BLaER1 treated with 17β-estradiol and CSF1 and Interleukin-3, amounts not matched to agents 10 nM and 100 nM (cell line): ENCODE measurements around the gene KIF25.

Experiments
- H3K27ac ChIP-seq, 11 experiments: shearing (Covaris generic); formaldehyde crosslinking; 2 replicates each; pipeline ENCODE4 v1.8.1; 2022
- H3K27me3 ChIP-seq, 11 experiments: shearing (Covaris generic); formaldehyde crosslinking; 2 replicates each; pipeline ENCODE4 v1.8.1; 2022
- H3K36me3 ChIP-seq, 11 experiments: shearing (Covaris generic); formaldehyde crosslinking; 2 replicates each; pipeline ENCODE4 v1.8.1; 2022
- H3K4me1 ChIP-seq, 10 experiments: shearing (Covaris generic); formaldehyde crosslinking; 2 replicates each; pipeline ENCODE4 v1.8.1; 2022
- H3K4me2 ChIP-seq, 11 experiments: shearing (Covaris generic); formaldehyde crosslinking; 2 replicates each; pipeline ENCODE4 v1.8.1; 2022
- H3K4me3 ChIP-seq, 10 experiments: shearing (Covaris generic); formaldehyde crosslinking; 2 replicates each; pipeline ENCODE4 v1.8.1; 2022
- H3K9ac ChIP-seq, 11 experiments: shearing (Covaris generic); formaldehyde crosslinking; 2 replicates each; pipeline ENCODE4 v1.8.1; 2022
- H3K9me3 ChIP-seq, 11 experiments: shearing (Covaris generic); formaldehyde crosslinking; replicated peaks in 1 of 11; 2 replicates each; pipeline ENCODE4 v1.8.1; 2022
- H4K20me1 ChIP-seq, 11 experiments: shearing (Covaris generic); formaldehyde crosslinking; 2 replicates each; pipeline ENCODE4 v1.8.1; 2022
- Cebpa-rat ChIP-seq, 11 experiments: shearing (Covaris generic); IDR thresholded peaks; 2 replicates each; pipeline ENCODE4 v1.8.1; 2022

The KIF25 gene

GRCh38 chr6:168045706-168046620, 48.5 kb downstream of the KIF25 start:
- Histone ChIP-seq H3K27ac (peak overlapping the region in 7 of 11 experiments; percentile 6 to 65 (median 32); a peak in 7 of 22 replicates), H3K4me3 (no peak overlapping the region), H3K4me2 (peak overlapping the region; percentile 17 to 96 (median 83); a peak in 20 of 22 replicates), H3K9me3 (peaks cover 3 to 10% (median 4%) of the 10 kb centered on the region in 11 experiments; a peak in 21 of 22 replicates), H4K20me1 (no peaks in the 10 kb centered on the region), H3K36me3 (peaks cover 0 to 3% (median 0%) of the 10 kb centered on the region in 11 experiments; a peak in 2 of 22 replicates), H3K9ac (peak overlapping the region in 6 of 11 experiments; percentile 1 to 41 (median 20); a peak in 5 of 22 replicates), H3K27me3 (peaks cover 0 to 43% (median 0%) of the 10 kb centered on the region in 11 experiments; a peak in 7 of 22 replicates), H3K4me1 (peaks cover 50 to 88% (median 82%) of the 10 kb centered on the region in 10 experiments)
- TF ChIP-seq Cebpa-rat (IDR thresholded peaks at IDR 0.05), result no peak

- Histone ChIP-seq H3K9ac (no peak overlapping the region), H3K27ac (no peak overlapping the region), H3K27me3 (peaks cover 0 to 41% (median 0%) of the 10 kb centered on the region in 11 experiments; a peak in 7 of 22 replicates), H3K4me3 (no peak overlapping the region), H3K9me3 (peaks cover 0 to 2% (median 0%) of the 10 kb centered on the region in 11 experiments; a peak in 3 of 22 replicates), H4K20me1 (no peaks in the 10 kb centered on the region), H3K36me3 (no peaks in the 10 kb centered on the region), H3K4me2 (peak overlapping the region in 2 of 11 experiments; percentile 82 to 90; a peak in 3 of 22 replicates), H3K4me1 (peaks cover 50 to 86% (median 82%) of the 10 kb centered on the region in 10 experiments)
- TF ChIP-seq Cebpa-rat (IDR thresholded peaks at IDR 0.05), result no peak
Observed at GRCh38 chr6:168046696-168047095, 49.2 kb downstream of the KIF25 start.

- Histone ChIP-seq H3K9me3 (no peaks in the 10 kb centered on the region), H3K4me1 (peaks cover 36 to 72% (median 68%) of the 10 kb centered on the region in 10 experiments), H3K36me3 (no peaks in the 10 kb centered on the region), H3K4me2 (peak overlapping the region in 7 of 11 experiments; percentile 17 to 92 (median 42); a peak in 10 of 22 replicates), H4K20me1 (no peaks in the 10 kb centered on the region), H3K4me3 (no peak overlapping the region), H3K27me3 (peaks cover 0 to 27% (median 0%) of the 10 kb centered on the region in 11 experiments; a peak in 6 of 22 replicates), H3K9ac (no peak overlapping the region), H3K27ac (no peak overlapping the region; a peak in 1 of 22 replicates)
- TF ChIP-seq Cebpa-rat (IDR thresholded peaks at IDR 0.05), result no peak
Observed at GRCh38 chr6:168047841-168048723, 50.6 kb downstream of the KIF25 start.

- TF ChIP-seq Cebpa-rat (IDR thresholded peaks at IDR 0.05), result no peak
- Histone ChIP-seq H3K27ac (no peak overlapping the region; a peak in 1 of 22 replicates), H3K9ac (no peak overlapping the region)
Observed at GRCh38 chr6:168048724-168049025, 51.2 kb downstream of the KIF25 start.

GRCh38 chr6:168049277-168049676, 51.8 kb downstream of the KIF25 start:
- Histone ChIP-seq H4K20me1 (no peaks in the 10 kb centered on the region), H3K36me3 (no peaks in the 10 kb centered on the region), H3K9ac (no peak overlapping the region), H3K27ac (no peak overlapping the region), H3K27me3 (peaks cover 0 to 18% (median 0%) of the 10 kb centered on the region in 11 experiments; a peak in 5 of 22 replicates), H3K4me3 (no peak overlapping the region), H3K4me1 (peaks cover 24 to 66% (median 61%) of the 10 kb centered on the region in 10 experiments), H3K9me3 (no peaks in the 10 kb centered on the region), H3K4me2 (peak overlapping the region; percentile 7 to 92 (median 42); a peak in 15 of 22 replicates)
- TF ChIP-seq Cebpa-rat (IDR thresholded peaks at IDR 0.05), result no peak

More at GRCh38 chr6:168048724-168049025, 51.2 kb downstream of the KIF25 start:
- Histone ChIP-seq H3K4me2 (peak overlapping the region in 7 of 11 experiments; percentile 17 to 92 (median 42); a peak in 12 of 22 replicates), H3K4me1 (peaks cover 30 to 66% (median 62%) of the 10 kb centered on the region in 10 experiments), H3K36me3 (no peaks in the 10 kb centered on the region), H3K4me3 (no peak overlapping the region), H4K20me1 (no peaks in the 10 kb centered on the region), H3K27me3 (peaks cover 0 to 21% (median 0%) of the 10 kb centered on the region in 11 experiments; a peak in 5 of 22 replicates), H3K9me3 (no peaks in the 10 kb centered on the region)

- H3K4me1 ChIP-seq, result peaks cover 24 to 66% (median 61%) of the 10 kb centered on the region in 10 experiments
Observed at GRCh38 chr6:168049706-168050224, 52.3 kb downstream of the KIF25 start.

GRCh38 chr6:168050225-168050880, 52.9 kb downstream of the KIF25 start:
- H3K4me3 ChIP-seq, result peak overlapping the region in 1 of 10 experiments; percentile 8; a peak in 1 of 20 replicates
- H4K20me1 ChIP-seq, result no peaks in the 10 kb centered on the region
- H3K36me3 ChIP-seq, result no peaks in the 10 kb centered on the region
- no peaks in the 10 kb centered on the region for H3K9me3 ChIP-seq
- H3K4me2 ChIP-seq, result peak overlapping the region; percentile 66 to 94 (median 88)
- no peak for TF ChIP-seq Cebpa-rat (IDR thresholded peaks at IDR 0.05)
- peaks cover 26 to 66% (median 61%) of the 10 kb centered on the region in 10 experiments for H3K4me1 ChIP-seq
- peak overlapping the region in 9 of 11 experiments; percentile 20 to 67 (median 56); a peak in 17 of 22 replicates for H3K9ac ChIP-seq
- H3K27ac ChIP-seq, result peak overlapping the region in 9 of 11 experiments; percentile 1 to 65 (median 56); a peak in 16 of 22 replicates
- peaks cover 0 to 18% (median 0%) of the 10 kb centered on the region in 11 experiments; a peak in 5 of 22 replicates for H3K27me3 ChIP-seq

More at GRCh38 chr6:168049706-168050224, 52.3 kb downstream of the KIF25 start:
- H3K27ac ChIP-seq, result peak overlapping the region in 9 of 11 experiments; percentile 1 to 65 (median 56); a peak in 14 of 22 replicates
- no peak for TF ChIP-seq Cebpa-rat (IDR thresholded peaks at IDR 0.05)
- H3K27me3 ChIP-seq, result peaks cover 0 to 18% (median 0%) of the 10 kb centered on the region in 11 experiments; a peak in 5 of 22 replicates
- no peaks in the 10 kb centered on the region for H4K20me1 ChIP-seq
- no peaks in the 10 kb centered on the region for H3K36me3 ChIP-seq
- H3K9me3 ChIP-seq, result no peaks in the 10 kb centered on the region
- peak overlapping the region in 1 of 10 experiments; percentile 8; a peak in 1 of 20 replicates for H3K4me3 ChIP-seq
- H3K9ac ChIP-seq, result peak overlapping the region in 9 of 11 experiments; percentile 20 to 67 (median 56); a peak in 15 of 22 replicates
- H3K4me2 ChIP-seq, result peak overlapping the region; percentile 66 to 94 (median 88)
